Colonic mucosa (tissue), 4 donors: ENCODE results near the gene STARD10. TPM values are rescaled to one million over a fixed set of nuclear protein-coding genes. Genes with fewer than 3 reads are reported as not detected.
A peak's percentile ranks its signal among the peaks of the same experiment; 100 is the strongest.

Experiments
- DNase-seq: peaks from one replicate; pipeline ENCODE4 v3.0.0-alpha.2; 2020
- H3K27ac ChIP-seq: fragments of 200-600 bp; one replicate; pipeline ENCODE4 v1.8.0; 2021
- H3K27me3 ChIP-seq: fragments of 200-600 bp; one replicate; pipeline ENCODE4 v1.8.0; 2021
- H3K36me3 ChIP-seq: fragments of 200-600 bp; one replicate; pipeline ENCODE4 v1.8.0; 2021
- H3K4me1 ChIP-seq: fragments of 200-600 bp; one replicate; pipeline ENCODE4 v1.8.0; 2021; ENCODE audit warnings: mild to moderate bottlenecking
- H3K4me3 ChIP-seq: fragments of 200-600 bp; one replicate; pipeline ENCODE4 v1.8.0; 2021
- H3K9ac ChIP-seq, 2 donors: one replicate each; pipeline ENCODE4 v1.7.0; 2013; ENCODE audit warnings: control low read depth in 2 of 2, low read depth in 2 of 2, low read length in 2 of 2
- H3K9me3 ChIP-seq: fragments of 200-600 bp; one replicate; pipeline ENCODE4 v1.8.0; 2021
- intact Hi-C: fragments of 100-400 bp; cut with DNase I; formaldehyde crosslinking; loops from one replicate; pipeline ENCODE4 v1.14.1; 2022
- total RNA-seq, 2 donors: library from RNA; stranded (reverse); fragmentation: NEBNext Ultra II Directional in 1 of 2; extraction: Animal tissue kit (Norgen Biotek cat#: 25700) in 1 of 2; gene quantifications; one replicate each; pipeline ENCODE4 v1.2.1, GENCODE V29; 2021
- TF ChIP-seq, protein P1 (sequence below): fragments of 200-600 bp; IDR thresholded peaks from one replicate; pipeline ENCODE4 v1.8.0; 2022; ENCODE audit warnings: antibody characterized with exemption, mild to moderate bottlenecking
- donor health status: healthy.
- donor health status: DM: no; HTN: no; CAD: no.
- donor health status: DM: no; HTN: no; CAD: no.

Gene STARD10
- total RNA-seq, 2 donors from 2014 or later, result 519 to 905 TPM

DNA sequence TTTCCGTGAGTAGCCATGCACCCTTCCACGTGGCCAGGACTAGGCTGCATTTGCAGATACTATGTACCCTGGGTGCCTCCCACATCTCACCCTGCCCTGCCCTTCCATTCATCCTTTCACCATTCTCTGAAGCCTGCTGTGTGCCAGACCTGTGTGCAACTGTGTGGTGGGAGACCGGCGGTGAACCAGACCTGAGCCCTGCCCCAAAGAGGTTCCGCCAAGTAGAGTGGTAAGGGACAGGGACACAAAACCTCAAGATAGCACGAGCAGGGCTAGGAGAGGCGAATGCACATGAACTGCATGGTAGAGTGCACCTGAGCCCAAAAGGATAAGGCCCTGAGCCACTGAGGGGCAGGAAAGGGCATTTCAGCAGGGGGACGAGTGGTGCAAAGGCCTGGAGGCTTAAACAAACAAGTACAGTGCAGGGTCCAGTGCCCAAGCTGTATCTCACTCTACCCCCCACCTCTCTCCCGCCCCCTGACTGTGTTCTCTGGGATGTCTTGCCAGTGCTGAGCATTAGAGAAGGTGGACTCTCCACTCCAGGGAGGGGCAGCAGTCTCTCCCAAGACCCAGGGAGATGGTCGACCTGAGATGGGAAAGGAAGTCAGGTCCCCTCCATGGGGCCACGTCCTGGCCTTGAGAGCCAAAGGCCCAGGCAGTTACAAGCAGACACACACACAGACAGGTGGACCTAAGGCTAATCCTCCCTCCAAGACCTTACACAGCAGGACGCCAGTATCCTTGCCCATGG lies 27.5 kb downstream of the STARD10 start:
- H3K4me3 ChIP-seq, result no peak overlapping the region
- no peak for DNase-seq
- H3K27ac ChIP-seq, result no peak overlapping the region
- TF ChIP-seq, protein P1, sequence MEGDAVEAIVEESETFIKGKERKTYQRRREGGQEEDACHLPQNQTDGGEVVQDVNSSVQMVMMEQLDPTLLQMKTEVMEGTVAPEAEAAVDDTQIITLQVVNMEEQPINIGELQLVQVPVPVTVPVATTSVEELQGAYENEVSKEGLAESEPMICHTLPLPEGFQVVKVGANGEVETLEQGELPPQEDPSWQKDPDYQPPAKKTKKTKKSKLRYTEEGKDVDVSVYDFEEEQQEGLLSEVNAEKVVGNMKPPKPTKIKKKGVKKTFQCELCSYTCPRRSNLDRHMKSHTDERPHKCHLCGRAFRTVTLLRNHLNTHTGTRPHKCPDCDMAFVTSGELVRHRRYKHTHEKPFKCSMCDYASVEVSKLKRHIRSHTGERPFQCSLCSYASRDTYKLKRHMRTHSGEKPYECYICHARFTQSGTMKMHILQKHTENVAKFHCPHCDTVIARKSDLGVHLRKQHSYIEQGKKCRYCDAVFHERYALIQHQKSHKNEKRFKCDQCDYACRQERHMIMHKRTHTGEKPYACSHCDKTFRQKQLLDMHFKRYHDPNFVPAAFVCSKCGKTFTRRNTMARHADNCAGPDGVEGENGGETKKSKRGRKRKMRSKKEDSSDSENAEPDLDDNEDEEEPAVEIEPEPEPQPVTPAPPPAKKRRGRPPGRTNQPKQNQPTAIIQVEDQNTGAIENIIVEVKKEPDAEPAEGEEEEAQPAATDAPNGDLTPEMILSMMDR, result no peak
- no peaks in the 10 kb centered on the region for H3K9me3 ChIP-seq
- H3K27me3 ChIP-seq, result no peaks in the 10 kb centered on the region
- H3K4me1 ChIP-seq, result peaks cover 7% of the 10 kb centered on the region
- H3K36me3 ChIP-seq, result no peaks in the 10 kb centered on the region
- no peak overlapping the region for H3K9ac ChIP-seq
- intact Hi-C loops, result no loop called here

DNA sequence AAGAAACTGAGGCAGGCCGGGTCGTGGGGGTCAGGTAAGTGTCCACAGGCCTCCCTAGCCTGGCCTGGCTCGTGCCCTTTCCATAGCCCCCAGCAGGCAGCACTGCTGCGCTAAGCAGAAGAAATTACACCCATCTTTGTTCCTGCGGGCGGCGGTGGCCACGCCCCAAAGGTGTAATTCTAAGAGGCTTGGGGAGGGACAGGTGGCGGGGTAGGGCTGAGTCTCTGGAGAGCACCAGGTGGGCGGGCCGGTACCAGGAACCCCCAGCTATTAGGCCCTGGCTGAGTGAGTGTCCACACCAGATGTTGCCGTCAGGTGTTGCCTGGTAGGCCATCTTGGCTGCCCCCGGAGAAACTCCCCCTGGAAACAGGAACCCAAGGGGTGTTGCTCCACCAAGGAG lies 29.3 kb downstream of the STARD10 start:
- no peak overlapping the region for H3K4me3 ChIP-seq
- no peaks in the 10 kb centered on the region for H3K9me3 ChIP-seq
- peaks cover 7% of the 10 kb centered on the region for H3K4me1 ChIP-seq
- no peaks in the 10 kb centered on the region for H3K27me3 ChIP-seq
- H3K36me3 ChIP-seq, result no peaks in the 10 kb centered on the region
- intact Hi-C loops, result no loop called here
- TF ChIP-seq, protein P1, result peak; percentile 43
- DNase-seq, result peak; percentile 82
- H3K27ac ChIP-seq, result no peak overlapping the region
- H3K9ac ChIP-seq, result peak overlapping the region in 1 of 2 donors; percentile 58

DNA sequence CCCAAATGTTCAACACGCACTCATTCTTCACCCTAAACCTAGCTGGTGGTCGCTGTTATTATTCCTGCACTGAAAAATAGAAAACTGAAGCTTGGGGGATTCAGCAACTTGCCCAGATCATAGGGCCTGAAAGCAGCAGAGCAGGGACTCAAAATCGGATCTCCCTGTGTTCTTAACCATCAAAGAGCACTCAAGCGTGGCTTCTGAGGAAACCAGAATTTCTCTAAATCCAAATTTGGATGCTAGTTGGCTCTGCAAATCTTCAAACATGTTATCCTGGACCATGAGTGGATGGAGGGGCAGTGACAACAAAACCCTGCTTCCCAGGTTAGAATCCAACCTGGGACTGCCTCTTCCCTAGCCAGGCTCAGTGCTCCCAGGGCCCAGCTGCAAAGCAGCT lies 30.0 kb downstream of the STARD10 start:
- TF ChIP-seq, protein P1, result no peak
- Histone ChIP-seq H3K27ac (no peak overlapping the region), H3K4me3 (no peak overlapping the region), H3K4me1 (peaks cover 7% of the 10 kb centered on the region), H3K27me3 (no peaks in the 10 kb centered on the region), H3K9me3 (no peaks in the 10 kb centered on the region), H3K36me3 (no peaks in the 10 kb centered on the region), H3K9ac (peak overlapping the region in 1 of 2 donors; percentile 58)
- DNase-seq, result no peak
- intact Hi-C loops, result no loop called here

DNA sequence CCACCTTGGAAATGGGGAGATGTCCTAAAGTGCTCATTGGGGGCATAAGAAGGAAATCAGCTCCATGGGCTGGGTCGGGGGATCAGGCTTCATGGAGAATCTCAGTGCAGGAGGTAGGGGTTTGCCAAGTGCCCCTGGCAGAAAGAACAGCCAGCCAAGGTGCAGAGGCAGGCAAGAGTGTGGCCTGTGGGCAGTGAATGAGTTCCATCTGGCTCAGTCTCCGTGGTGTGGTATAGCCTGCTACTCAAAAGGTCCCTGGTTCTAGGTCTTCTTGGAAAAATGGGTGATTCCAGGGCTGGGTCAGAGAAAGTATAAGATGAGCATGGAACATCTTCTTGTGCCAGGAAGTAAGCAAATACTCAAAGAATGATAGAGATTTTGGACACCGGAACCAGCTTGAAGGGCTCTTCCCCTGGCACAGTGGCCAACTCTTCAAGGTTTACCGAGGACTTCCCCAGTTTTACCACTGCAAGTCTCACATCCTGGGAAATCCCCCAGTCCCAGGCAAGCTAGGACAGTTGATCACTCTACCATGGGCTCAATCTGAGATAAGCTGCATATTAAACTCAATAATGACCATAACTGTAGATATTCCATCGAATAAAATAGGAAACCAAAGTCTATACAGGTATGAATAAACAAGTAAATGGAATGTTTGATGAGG lies 31.1 kb downstream of the STARD10 start:
- H3K9me3 ChIP-seq, result no peaks in the 10 kb centered on the region
- peaks cover 7% of the 10 kb centered on the region for H3K4me1 ChIP-seq

DNA sequence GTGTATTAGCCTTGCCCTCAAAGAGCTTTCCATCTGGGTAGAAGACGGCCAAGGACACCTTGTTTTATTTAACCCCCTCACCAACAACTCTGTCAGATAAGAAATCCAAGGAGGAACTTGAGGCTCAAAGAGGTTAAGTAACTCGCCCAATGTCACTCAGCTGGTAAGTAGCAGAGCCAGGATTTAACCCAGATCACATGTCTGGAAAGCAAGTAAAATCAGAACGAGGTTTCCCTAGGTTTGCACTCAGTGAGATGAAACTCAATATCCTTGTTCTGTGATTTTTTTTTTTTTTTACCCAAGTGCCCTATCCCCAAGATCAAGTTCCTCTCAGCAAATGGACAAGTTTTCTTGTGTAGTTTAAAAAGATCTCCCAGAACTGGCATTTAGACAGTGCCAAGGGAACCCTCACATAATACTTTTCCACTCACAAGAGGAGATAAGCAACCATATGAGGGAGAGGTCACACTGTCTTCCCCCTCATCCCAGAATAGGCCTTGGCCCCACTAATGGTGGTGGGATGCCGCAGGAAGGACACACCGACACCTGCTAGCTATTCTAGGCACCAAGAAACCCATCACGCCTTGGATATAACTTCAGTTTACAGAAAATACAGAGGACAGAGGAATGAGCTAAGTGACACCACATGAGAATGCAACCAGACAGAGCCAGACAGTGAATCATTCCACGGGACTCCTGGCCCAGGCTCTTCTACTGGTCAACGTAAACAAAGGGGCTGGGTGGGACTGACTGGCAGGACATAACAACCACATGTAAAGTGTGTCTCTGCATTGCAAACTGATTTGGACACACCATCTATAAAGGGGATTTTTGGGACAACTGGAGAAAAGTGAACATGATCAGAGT lies 33.1 kb downstream of the STARD10 start:
- intact Hi-C loops, result no loop called here
- no peak overlapping the region for H3K27ac ChIP-seq
- no peak overlapping the region for H3K4me3 ChIP-seq
- TF ChIP-seq, protein P1, result no peak
- H3K9me3 ChIP-seq, result no peaks in the 10 kb centered on the region
- H3K27me3 ChIP-seq, result no peaks in the 10 kb centered on the region
- DNase-seq, result no peak
- H3K9ac ChIP-seq, result no peak overlapping the region
- H3K36me3 ChIP-seq, result peaks cover 4% of the 10 kb centered on the region
- H3K4me1 ChIP-seq, result peaks cover 3% of the 10 kb centered on the region

More for the DNA sequence above, 31.1 kb downstream of the STARD10 start:
- Histone ChIP-seq H3K9ac (no peak overlapping the region), H3K27me3 (no peaks in the 10 kb centered on the region), H3K4me3 (no peak overlapping the region), H3K36me3 (no peaks in the 10 kb centered on the region), H3K27ac (no peak overlapping the region)
- DNase-seq, result no peak
- intact Hi-C loops, result no loop called here
- TF ChIP-seq, protein P1, result no peak
